SK-N-SH (cell line): ENCODE data around the gene BTNL2. TPM values are rescaled to one million over a fixed set of nuclear protein-coding genes. Genes with fewer than 3 reads are reported as not detected.

Source experiments
- CTCF ChIA-PET: fragments of 300-600, 350-600 bp; formaldehyde crosslinking; extraction: SDS; loops from one replicate; lab custom pipeline; 2021; lab: Yijun Ruan, JAX
- POLR2A ChIA-PET: fragments of 350-600 bp; sonication (Branson Sonifier 250); formaldehyde crosslinking; extraction: SDS; loops from one replicate; lab custom pipeline; 2020; ENCODE audit warnings: antibody characterized with exemption, inconsistent platforms; lab: Yijun Ruan, JAX
- DNase-seq: peaks from one replicate; pipeline ENCODE4 v3.0.0; 2012
- H2AFZ ChIP-seq: fragments of 200-600 bp; sonication (generic); 2 replicates; pipeline ENCODE4 v1.8.1; 2016; ENCODE audit warnings: antibody characterized with exemption, mild to moderate bottlenecking, low read depth
- H3F3A ChIP-seq: fragments of 200-600 bp; sonication (generic); replicated peaks from 2 replicates; pipeline ENCODE3; 2016; ENCODE audit warnings: antibody characterized with exemption, mild to moderate bottlenecking; ENCODE audit not compliant: insufficient read depth
- H3K27ac ChIP-seq, 2 experiments: fragments of 200-500 bp in 1 of 2; fragments of 200-600 bp in 1 of 2; sonication (Bioruptor generic) in 1 of 2; sonication (generic), shearing (Covaris generic) in 1 of 2; 2 replicates each; pipeline versions ENCODE4 v1.5.1 to v1.6.1; 2014 to 2016; ENCODE audit warnings: low read depth in 2 of 2, inconsistent platforms in 1 of 2, low read length in 1 of 2, mild to moderate bottlenecking in 1 of 2, mixed read lengths in 1 of 2
- H3K27me3 ChIP-seq: fragments of 200-600 bp; sonication (generic), shearing (Covaris generic); 2 replicates; pipeline ENCODE4 v1.6.1; 2016; ENCODE audit warnings: mixed run types; ENCODE audit not compliant: insufficient read depth
- H3K36me3 ChIP-seq, 2 experiments: fragments of 200-500 bp in 1 of 2; fragments of 200-600 bp in 1 of 2; sonication (Bioruptor generic) in 1 of 2; sonication (generic) in 1 of 2; replicated peaks in 1 of 2; 2 replicates each; pipeline versions ENCODE3 to v1.5.1; 2014 to 2016; ENCODE audit warnings: low read length in 1 of 2, mild to moderate bottlenecking in 1 of 2; ENCODE audit not compliant: insufficient read depth in 2 of 2, control insufficient read depth in 1 of 2
- H3K4me1 ChIP-seq, 2 experiments: fragments of 200-500 bp in 1 of 2; fragments of 200-600 bp in 1 of 2; sonication (Bioruptor generic) in 1 of 2; sonication (generic), shearing (Covaris generic) in 1 of 2; 2 replicates each; pipeline versions ENCODE4 v1.5.1 to v1.6.1; 2014 to 2016; ENCODE audit warnings: low read depth in 1 of 2, low read length in 1 of 2, mixed run types in 1 of 2; ENCODE audit not compliant: insufficient read depth in 2 of 2, control insufficient read depth in 1 of 2
- H3K4me2 ChIP-seq: fragments of 200-600 bp; sonication (generic), shearing (Covaris generic); 2 replicates; pipeline ENCODE4 v1.6.1; 2017; ENCODE audit warnings: mixed run types
- H3K4me3 ChIP-seq, 2 experiments: fragments of 200-500 bp in 1 of 2; fragments of 200-600 bp in 1 of 2; sonication (Bioruptor generic) in 1 of 2; sonication (generic), shearing (Covaris generic) in 1 of 2; 2 replicates each; pipeline versions ENCODE4 v1.5.1 to v1.8.1; 2014 to 2016; ENCODE audit warnings: low read depth in 2 of 2, inconsistent platforms in 1 of 2, low read length in 1 of 2, mild to moderate bottlenecking in 1 of 2, mixed read lengths in 1 of 2, moderate library complexity in 1 of 2
- H3K79me2 ChIP-seq: fragments of 200-600 bp; sonication (generic); 2 replicates; pipeline ENCODE4 v1.8.1; 2017; ENCODE audit warnings: mild to moderate bottlenecking; ENCODE audit not compliant: insufficient read depth
- H3K9ac ChIP-seq: fragments of 200-600 bp; sonication (generic); 2 replicates; pipeline ENCODE4 v1.6.1; 2017; ENCODE audit warnings: mixed run types
- H3K9me2 ChIP-seq: fragments of 200-600 bp; sonication (generic); 2 replicates; pipeline ENCODE4 v1.6.1; 2017; ENCODE audit warnings: mixed run types
- H3K9me3 ChIP-seq: fragments of 200-600 bp; sonication (generic); 2 replicates; pipeline ENCODE4 v1.6.1; 2017; ENCODE audit warnings: mixed run types, mild to moderate bottlenecking, moderate library complexity
- H4K20me1 ChIP-seq: fragments of 200-600 bp; sonication (generic); 2 replicates; pipeline ENCODE4 v1.6.1; 2017; ENCODE audit warnings: mild to moderate bottlenecking, mixed run types; ENCODE audit not compliant: insufficient read depth
- FOXM1 ChIP-seq: IDR thresholded peaks from 2 replicates; pipeline ENCODE4 v1.4.0; 2012; ENCODE audit warnings: low read depth, mild to moderate bottlenecking
- NRF1 ChIP-seq: IDR thresholded peaks from 2 replicates; pipeline ENCODE4 v1.6.1; 2012; ENCODE audit warnings: low read depth, mild to moderate bottlenecking, low read length
- REST ChIP-seq: IDR thresholded peaks from 2 replicates; pipeline ENCODE4 v1.6.1; 2012; ENCODE audit warnings: mild to moderate bottlenecking, low read depth, low read length, moderate library complexity
- TEAD4 ChIP-seq: IDR thresholded peaks from 2 replicates; pipeline ENCODE4 v1.4.0; 2012; ENCODE audit warnings: mild to moderate bottlenecking, borderline replicate concordance; ENCODE audit not compliant: insufficient read depth
- WGBS: methylation state at CpG from one replicate; pipeline ENCODE4 v1.1.6; 2017; ENCODE audit warnings: low lambda C conversion rate; 5-methylcytosine and 5-hydroxymethylcytosine counted together
- polyA plus RNA-seq, 3 experiments: library from polyadenylated mRNA; depleted of rRNA; stranded (reverse); fragments of >200 nt; gene quantifications; 2 replicates each; pipeline ENCODE4 v1.2.3, GENCODE V29; 2012
- small RNA-seq, 7 experiments: library from RNA; depleted of rRNA; stranded (forward); fragments of <200 nt; gene quantifications; one replicate each; pipeline ENCODE3, GENCODE V24; 2012

Gene BTNL2
- polyA plus RNA-seq, 1 of the 3 experiments (the other 2 are of a cell fraction), result not detected

GRCh38 chr6:32353348-32353747 is 53.6 kb downstream of the BTNL2 start:
- no peaks in the 10 kb centered on the region; the same call in 1 of the 2 replicates for H3K9me2 ChIP-seq
- WGBS, result 5% methylated on average over 2 of the region's 2 CpGs
- H3K9me3 ChIP-seq, result no peaks in the 10 kb centered on the region
- TF ChIP-seq REST (no peak), NRF1 (no peak), FOXM1 (no peak), TEAD4 (no peak)
- no peaks in the 10 kb centered on the region for H4K20me1 ChIP-seq
- no peaks in the 10 kb centered on the region for H3K36me3 ChIP-seq
- no peak overlapping the region for H3K9ac ChIP-seq
- no peak overlapping the region for H2AFZ ChIP-seq
- DNase-seq, result no peak
- no peak overlapping the region for H3K4me3 ChIP-seq
- no peaks in the 10 kb centered on the region for H3K79me2 ChIP-seq
- no peaks in the 10 kb centered on the region for H3F3A ChIP-seq
- H3K4me2 ChIP-seq, result no peak overlapping the region
- ChIA-PET CTCF (no interaction called here), POLR2A (no interaction called here)
- no peaks in the 10 kb centered on the region; the same call in 1 of the 2 replicates for H3K27me3 ChIP-seq
- no peaks in the 10 kb centered on the region for H3K4me1 ChIP-seq
- H3K27ac ChIP-seq, result no peak overlapping the region

Small RNA genes lying within 50 kb of the gene (small RNA-seq; reads per million reads assigned to genes)
- 0 reads per million in 7 experiments for gene RNU6-603P

Other genes with a start within 250 kb of the BTNL2 start
- 7.7 and 10.7 TPM in 2 replicates for gene EGFL8, start 242.6 kb downstream of the BTNL2 start, polyA plus RNA-seq (2012; rRNA removed)
- 118 and 122 TPM in 2 replicates for gene AGPAT1, start 231.1 kb downstream of the BTNL2 start, polyA plus RNA-seq (2012; rRNA removed)
- gene RNF5, start 228.8 kb downstream of the BTNL2 start, polyA plus RNA-seq (2012; rRNA removed), result 74.8 and 110 TPM in 2 replicates
- 2.9 and 3.5 TPM in 2 replicates for gene AGER, start 222.9 kb downstream of the BTNL2 start, polyA plus RNA-seq (2012; rRNA removed)
- 74.5 and 83.1 TPM in 2 replicates for gene PBX2, start 217.0 kb downstream of the BTNL2 start, polyA plus RNA-seq (2012; rRNA removed)
- 1.5 and 1.9 TPM in 2 replicates for gene GPSM3, start 214.5 kb downstream of the BTNL2 start, polyA plus RNA-seq (2012; rRNA removed)
- 2.5 and 2.8 TPM in 2 replicates for gene NOTCH4, start 183.1 kb downstream of the BTNL2 start, polyA plus RNA-seq (2012; rRNA removed)
- gene TSBP1, start 35.3 kb downstream of the BTNL2 start, polyA plus RNA-seq (2012; rRNA removed), result not detected in 2 replicates
- gene HLA-DRA, start 32.7 kb upstream of the BTNL2 start, polyA plus RNA-seq (2012; rRNA removed), result 0.10 TPM in 1 of 2 replicates, not detected in the other
- not detected in 2 replicates for gene HLA-DRB5, start 123.1 kb upstream of the BTNL2 start, polyA plus RNA-seq (2012; rRNA removed)
- gene HLA-DRB1, start 182.7 kb upstream of the BTNL2 start, polyA plus RNA-seq (2012; rRNA removed), result not detected in 2 replicates
- not detected in 2 replicates for gene HLA-DQA1, start 230.2 kb upstream of the BTNL2 start, polyA plus RNA-seq (2012; rRNA removed)